K562 (cell line): ENCODE data around the gene YBEY. TPM values are rescaled to one million over a fixed set of nuclear protein-coding genes. Genes with fewer than 3 reads are reported as not detected.

Experiments used
- ARID3B ChIP-seq: fragments of 250-450 bp; sonication (Bioruptor Pico); IDR thresholded peaks from 2 replicates; pipeline ENCODE4 v1.4.0; 2020; ENCODE audit warnings: borderline replicate concordance
- CXXC5 ChIP-seq: fragments of 250-450 bp; sonication (Bioruptor Pico); IDR thresholded peaks from 2 replicates; pipeline ENCODE4 v1.8.0; 2022; ENCODE audit warnings: inconsistent platforms, mild to moderate bottlenecking, moderate library complexity
- IRF1 ChIP-seq: sonication (generic); formaldehyde crosslinking; IDR thresholded peaks from 2 replicates; pipeline ENCODE4 v1.8.0; 2022; ENCODE audit warnings: missing genetic modification reagents, mild to moderate bottlenecking, borderline replicate concordance
- MEF2D ChIP-seq: conservative IDR thresholded peaks from 2 replicates; pipeline ENCODE4 v1.6.1; 2016; ENCODE audit warnings: low read depth, missing genetic modification characterization, missing compliant biosample characterization
- THAP12 ChIP-seq: fragments of 250-450 bp; sonication (Bioruptor Pico); IDR thresholded peaks from 2 replicates; pipeline ENCODE4 v1.9.0; 2021; ENCODE audit warnings: mild to moderate bottlenecking, inconsistent platforms
- ZFP36 ChIP-seq: fragments of 150-350 bp; IDR thresholded peaks from 2 replicates; pipeline ENCODE4 v1.6.1; 2018; ENCODE audit warnings: low read length, low read depth; ENCODE audit not compliant: partially characterized antibody
- ZNF512 ChIP-seq: IDR thresholded peaks from 2 replicates; pipeline ENCODE4 v1.6.1; 2016; ENCODE audit warnings: missing genetic modification characterization, missing compliant biosample characterization
- polyA plus RNA-seq, 8 experiments: library from polyadenylated mRNA; depleted of rRNA in 4 of 8; stranded (reverse) in 5 of 8; unstranded in 3 of 8; fragments of >200 nt; fragmentation: Nextera tagmentation in 2 of 8; fragmentation: Illumina TruSeq in 1 of 8; extraction: Ambion mirVana in 2 of 8; extraction: Trizol in 1 of 8; gene quantifications; 2 replicates each; pipeline versions ENCODE4 v1.2.1 to v1.2.3, GENCODE V29; 2011 to 2014; ENCODE audit warnings: inconsistent platforms in 1 of 8, missing spikeins in 1 of 8
- total RNA-seq, 7 experiments: library from RNA; depleted of rRNA in 6 of 7; stranded (reverse); fragments of >200 nt in 6 of 7; fragmentation: Illumina TruSeq in 2 of 7; extraction: Trizol in 2 of 7; gene quantifications; 2 replicates each; pipeline versions ENCODE4 v1.2.1 to v1.2.3, GENCODE V29; 2011 to 2021; ENCODE audit warnings: low replicate concordance in 1 of 7

YBEY gene
- total and polyA plus RNA-seq, 9 of the 15 experiments (the other 6 are each of a cell fraction or from before 2014, with no cell fraction given): 6.4 to 28.0 (median 12.4) TPM

- TF ChIP-seq IRF1 (CRISPR knock-in tag) (no peak), ARID3B (0 out of 2 replicates have a peak, but pooled peaks have one; percentile 47), ZFP36 (peak; percentile 14), ZNF512 (tag) (no peak), THAP12 (CRISPR knock-in tag) (no peak), CXXC5 (peak; percentile 95), MEF2D (tag) (no peak)
Observed at GRCh38 chr21:46285761-46286647, at the start of gene YBEY (continued).
